Measurements from ENCODE around the gene NUP210.
"Not testable (repeated sequence)": the region's sequence is repeated elsewhere in the genome, so short reads cannot be mapped to it uniquely, and the experiment has no call there.

NUP210 gene

DNA sequence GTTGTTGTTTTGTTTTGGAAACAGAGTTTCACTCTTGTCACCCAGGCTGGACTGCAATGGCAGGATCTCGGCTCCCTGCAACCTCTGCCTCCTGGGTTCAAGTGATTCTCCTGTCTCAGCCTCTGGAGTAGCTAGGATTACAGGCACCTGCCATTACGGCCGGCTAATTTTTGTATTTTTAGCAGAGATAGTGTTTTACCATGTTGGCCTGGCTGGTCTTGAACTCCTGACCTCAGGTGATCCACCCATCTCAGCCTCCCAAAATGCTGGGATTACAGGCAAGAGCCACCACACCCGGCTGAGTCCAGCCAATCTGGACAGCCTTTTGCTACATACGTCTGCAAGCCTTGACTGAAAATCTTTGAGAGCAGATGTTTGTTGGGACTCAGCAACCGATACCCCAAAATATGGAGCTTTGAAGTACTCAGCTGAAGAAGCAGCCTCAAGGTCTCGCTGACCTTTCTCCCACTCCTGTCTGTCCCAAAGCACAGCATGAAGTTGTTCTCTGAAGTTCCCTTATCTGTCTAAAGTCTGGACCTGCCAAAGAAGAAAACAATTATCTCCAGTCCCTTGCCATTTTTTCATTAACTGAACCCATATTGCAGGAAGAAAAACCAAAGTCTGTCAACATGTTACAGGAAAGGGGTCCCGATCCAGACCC, 9.6 kb upstream of the NUP210 start:
- no peak for DNase-seq

DNA sequence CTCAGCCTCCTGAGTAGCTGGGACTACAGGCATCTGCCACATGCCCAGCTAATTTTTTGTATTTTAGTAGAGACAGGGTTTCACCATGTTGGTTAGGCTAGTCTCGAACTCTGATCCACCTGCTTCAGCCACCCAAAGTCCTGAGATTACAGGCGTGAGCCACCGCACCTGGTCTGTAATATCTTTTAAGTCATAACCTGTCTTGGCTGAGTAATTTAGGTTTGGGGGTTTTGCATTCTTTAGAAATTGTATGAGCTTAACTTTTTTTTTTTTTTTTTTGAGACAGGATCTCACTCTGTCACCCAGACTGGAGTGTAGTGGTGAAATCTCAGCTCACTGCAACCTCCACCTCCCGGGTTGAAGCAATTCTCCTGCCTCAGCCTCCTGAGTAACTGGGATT, 8.6 kb upstream of the NUP210 start:
- DNase-seq: not testable (repeated sequence)

DNA sequence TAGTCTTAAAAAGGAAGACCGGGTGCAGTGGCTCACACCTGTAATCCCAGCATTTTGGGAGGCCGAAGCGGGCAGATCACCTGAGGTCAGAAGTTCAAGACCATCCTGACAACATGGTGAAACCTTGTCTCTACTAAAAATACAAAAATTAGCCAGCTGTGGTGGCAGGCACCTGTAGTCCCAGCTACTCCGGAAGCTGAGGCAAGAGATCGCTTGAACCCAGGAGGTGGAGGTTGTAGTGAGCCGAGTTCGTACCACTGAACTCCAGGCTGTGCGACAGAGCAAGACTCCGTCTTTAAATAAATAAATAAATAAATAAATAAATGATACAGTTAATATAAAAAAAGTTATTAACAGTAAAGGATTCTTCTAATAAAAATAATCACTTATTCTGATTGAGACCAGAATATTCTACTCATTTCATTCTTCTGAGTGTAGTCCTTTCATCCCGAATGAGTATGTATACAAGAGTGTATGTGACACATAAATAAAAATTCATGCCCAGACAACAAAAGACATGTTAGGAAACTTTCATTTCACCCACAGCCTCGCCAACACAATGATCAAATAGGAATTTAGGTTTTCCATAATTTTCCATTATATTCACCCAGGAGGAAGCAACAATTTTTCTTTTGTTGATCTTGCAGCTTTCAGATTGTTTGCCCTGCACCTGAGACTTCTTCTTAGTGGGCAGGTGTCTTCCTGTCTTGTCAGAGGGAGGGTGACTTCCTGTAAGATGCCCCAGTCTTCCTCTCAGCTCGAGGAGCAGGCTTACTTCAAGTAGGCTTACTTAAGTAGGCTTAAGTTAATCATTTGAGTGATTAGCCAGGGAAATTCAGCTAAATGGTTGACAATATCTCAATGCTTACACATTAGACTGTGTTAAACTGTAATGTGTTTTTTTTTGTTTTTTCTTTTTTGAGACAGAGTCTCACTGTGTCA, 7.8 kb upstream of the NUP210 start:
- no peak for DNase-seq

DNA sequence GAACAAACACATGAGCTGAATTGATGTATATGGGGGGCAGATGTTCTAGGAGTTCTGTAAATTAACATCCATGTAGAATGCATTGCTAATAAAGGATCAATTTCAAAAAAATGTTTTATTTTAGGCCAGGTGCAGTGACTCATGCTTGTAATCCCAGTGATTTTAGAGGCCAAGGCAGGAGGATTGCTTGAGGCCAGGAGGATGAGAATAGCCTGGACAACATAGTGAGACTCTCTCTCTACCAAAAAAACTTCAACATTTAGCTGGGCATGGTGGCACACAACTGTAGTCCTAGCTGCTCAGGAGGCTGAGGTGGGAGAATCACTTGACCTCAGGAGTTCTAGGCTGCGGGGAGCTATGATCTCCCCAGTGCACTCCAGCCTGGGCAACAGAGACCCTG, 6.5 kb upstream of the NUP210 start:
- no peak for DNase-seq

DNA sequence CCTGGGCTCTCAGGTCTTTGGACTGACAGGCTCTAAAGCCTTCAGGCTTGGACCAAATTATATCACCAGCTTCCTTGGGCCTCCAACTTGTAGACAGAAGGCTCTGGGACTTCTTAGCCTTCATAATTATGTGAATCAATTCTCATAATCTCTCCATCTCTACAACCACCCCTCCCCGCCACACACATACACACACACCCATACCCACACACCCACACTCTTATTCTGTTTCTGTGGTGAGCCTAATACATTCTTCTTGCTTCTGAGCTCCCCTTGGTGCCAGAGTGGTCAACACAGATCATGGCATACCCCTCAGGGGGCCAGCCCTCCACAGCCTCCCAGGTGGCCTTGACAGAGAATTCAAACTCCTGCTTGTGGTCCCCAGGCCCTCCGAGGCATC, 5.6 kb upstream of the NUP210 start:
- no peak for DNase-seq

DNA sequence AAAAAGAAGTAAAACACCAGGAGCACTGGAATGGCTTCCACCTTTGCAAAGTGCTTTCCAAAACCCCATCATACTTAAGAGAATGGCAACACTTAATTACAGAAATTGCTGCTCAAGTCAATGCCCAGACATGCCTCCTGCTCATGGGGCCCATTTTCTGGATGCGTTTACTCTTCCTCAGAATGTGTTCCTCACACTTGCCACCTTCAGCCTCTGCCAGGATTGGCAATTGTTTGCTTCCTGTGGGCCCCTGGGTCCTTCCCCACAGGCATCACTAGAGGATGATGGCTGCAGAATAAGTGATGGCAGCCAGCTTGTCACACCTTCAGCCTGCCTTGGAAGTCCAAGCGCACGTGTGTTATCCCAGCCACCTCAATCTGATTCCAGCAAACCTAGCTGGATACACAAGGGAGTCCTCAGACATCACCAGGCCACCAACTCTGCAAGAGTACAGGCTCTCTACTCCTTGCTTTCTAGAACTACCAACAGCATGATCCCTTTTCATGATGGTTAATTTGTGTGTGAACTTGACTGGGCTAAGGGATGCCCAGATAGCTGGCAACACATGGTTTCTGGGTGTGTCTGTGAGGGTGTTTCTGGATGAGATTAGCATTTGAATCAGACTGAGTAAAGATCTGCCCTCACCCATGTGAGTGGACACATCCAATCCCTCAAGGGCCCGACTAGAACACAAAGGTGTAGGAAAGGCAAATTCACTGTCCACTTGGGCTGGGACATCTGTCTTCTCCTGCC, 4.9 kb upstream of the NUP210 start:
- no peak for DNase-seq

DNA sequence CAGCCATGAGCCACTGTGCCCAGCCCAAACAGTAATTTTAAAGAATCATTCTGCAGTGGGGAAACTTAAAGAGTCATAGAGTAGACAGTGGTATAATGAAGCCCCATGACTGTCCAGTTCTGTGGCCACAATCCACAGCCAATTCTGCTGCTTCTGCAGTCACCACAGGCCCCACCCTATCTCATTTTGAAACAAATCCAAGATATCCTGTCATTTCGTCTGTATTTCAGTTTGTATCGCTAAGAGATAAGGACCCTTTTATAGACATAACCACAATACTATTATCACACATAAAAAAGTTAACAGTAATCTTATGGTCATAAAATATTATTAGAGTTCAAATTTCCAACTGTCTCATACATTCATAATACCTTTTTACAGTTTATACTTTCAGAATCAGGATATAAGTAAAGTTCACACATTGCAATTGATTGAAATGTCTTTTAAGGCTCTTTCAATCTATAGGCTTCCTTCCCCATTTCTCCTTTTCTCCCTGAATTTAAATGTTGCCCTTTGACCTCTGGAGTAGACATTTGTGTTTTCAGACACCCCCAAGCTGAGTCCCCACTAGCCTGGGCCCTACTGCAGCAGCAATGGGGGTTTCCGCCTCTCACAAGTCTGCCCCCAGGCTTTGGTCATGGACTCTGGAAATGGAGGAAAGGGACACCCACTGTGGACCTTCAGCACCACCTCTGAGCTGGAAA, 4.2 kb upstream of the NUP210 start:
- no peak for DNase-seq

DNA sequence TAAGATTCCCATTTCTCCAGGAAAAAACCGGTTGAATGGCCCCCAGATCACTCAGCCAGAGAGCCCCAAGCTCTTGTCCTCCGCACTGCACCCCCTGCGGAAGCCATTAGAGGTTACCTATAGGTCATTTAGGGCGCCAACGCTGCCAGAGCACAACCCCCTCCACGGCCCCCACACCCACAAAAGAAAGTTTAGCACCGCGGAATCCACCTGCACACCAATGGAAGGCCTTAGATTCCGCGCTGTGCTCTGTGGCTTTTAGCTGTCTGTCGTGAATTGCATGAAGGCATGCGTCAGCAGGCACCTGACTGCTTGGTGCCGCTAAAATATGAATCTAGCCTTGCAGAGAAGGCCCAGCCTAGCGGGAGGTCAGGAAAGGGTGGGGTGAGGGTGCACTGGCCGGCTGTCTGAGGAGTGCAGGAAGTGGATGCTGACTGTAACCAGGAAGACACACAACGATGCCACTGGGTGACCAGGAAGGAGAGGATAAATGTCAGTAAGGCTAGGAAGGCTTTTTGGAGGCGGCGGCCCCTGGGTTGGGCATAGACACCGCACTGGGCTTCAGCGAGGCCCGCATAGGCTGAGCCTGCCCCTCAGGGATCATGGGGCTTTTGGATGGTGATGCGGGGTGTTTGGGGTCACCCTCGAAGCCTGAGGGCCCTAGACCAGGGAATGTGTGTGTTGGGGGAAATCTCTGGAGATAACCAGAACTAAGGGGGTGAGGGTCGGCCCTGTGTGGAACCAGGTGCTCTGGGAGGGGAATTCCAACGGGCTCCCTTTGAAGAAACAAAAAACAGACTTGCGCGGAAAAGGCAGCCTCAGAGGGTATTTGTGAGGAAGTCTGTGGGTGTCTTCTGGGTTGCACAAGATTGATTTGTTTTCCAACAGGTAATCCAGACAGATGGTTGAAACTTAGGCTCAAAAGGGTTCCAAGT, 976 bp upstream of the NUP210 start:
- peak; percentile 55 to 75 for DNase-seq

DNA sequence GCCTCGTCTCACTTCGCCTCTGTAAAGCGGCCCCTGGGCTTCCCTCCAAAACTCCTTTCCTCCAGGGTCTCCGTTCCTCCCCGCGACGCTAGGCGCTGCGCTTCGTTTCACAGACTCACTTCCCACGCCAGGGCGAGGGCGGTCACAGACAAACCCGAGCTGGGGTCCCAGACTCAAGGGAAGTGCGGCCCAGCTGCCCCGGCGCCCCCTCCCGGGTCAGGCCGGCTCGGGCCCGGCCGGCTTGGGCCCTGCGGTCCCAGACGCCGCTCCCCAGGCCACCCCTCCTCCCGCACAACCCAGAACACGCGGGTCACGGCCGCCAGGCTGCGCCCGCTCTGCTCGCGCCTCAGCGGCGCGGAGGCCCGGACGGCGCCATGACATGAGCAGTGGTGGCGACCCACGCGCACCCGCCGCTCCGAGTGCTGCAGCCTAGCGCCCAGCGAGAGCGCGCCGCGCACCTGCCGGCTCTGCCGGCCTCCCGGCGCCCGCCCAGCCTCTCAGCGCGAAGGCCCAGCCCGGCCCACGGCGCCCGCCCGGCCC, 547 bp downstream of the NUP210 start:
- DNase-seq: peak; percentile 34 to 41

DNA sequence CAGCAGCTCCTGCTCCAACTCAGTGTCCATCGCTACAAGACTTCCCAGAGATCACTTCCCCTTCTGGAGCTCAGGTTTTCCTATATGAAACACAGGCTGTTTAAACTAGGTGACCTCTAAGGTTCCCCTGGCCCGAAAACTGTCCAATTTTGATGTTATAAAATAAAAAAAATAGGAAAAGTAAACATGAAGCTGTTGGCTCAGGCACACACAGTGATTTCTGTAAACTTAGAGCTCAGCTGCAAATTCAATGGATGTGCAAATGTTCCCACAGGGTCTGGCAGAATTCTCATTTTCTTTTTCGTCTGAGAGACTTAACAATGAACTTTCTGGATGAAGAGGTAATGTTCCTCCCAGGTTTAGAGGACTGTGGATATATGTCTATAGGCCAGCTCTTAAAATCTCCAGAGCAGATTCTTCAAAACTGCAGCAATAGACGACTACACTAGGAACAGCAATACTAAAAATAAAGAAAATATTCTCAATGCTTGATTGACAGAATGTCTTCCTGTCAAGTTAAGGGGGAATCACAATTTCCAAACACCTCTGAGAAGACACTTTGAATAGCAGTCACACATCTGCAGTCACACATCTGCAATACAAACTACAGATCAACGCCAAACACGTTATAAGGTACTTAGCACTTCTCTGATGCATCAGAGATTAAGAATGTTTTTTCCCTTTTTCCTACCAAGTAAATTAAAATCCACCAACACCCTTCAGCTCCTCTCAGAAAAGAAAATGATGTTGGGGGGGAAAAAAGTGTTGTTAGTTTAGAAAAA, 2.8 kb downstream of the NUP210 start:
- no peak for DNase-seq

DNA sequence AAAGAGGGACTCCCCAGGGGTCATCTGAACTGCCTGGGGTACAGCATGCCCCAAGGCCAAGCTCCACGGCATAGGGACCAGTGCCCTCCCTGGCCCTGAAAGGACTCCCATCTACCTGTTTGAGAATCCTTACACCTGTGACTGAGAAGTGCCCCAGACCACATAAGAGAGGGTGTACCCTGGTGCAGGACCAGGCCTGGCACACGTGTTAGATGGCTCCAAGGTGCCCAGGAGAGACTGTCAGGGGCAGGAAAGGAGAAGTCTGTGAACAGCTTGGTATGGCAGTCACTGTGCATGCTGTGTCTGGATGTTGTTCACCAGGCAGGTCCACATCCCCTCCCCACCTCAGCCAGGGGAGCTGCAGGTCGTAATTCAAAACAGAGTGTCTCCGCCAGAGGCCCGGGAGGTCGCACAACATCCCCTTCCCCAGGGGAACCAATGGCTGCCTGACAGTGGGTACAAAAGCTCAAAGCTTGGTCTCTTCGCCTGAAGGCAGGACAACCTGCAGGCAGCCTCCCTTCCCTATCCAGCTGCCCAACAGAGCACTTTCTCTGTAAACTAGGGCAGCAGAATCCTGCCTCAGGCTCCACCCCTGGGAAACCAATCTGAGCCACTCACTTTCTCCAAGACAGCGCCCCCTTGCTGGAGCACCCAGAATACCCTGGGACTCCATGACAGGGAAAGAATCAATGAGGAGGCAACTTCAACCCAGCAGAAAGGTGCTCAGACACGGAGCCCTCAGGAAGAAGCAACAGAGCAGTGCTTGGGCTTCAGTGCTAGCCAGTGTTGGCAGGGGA, 3.9 kb downstream of the NUP210 start:
- no peak for DNase-seq

DNA sequence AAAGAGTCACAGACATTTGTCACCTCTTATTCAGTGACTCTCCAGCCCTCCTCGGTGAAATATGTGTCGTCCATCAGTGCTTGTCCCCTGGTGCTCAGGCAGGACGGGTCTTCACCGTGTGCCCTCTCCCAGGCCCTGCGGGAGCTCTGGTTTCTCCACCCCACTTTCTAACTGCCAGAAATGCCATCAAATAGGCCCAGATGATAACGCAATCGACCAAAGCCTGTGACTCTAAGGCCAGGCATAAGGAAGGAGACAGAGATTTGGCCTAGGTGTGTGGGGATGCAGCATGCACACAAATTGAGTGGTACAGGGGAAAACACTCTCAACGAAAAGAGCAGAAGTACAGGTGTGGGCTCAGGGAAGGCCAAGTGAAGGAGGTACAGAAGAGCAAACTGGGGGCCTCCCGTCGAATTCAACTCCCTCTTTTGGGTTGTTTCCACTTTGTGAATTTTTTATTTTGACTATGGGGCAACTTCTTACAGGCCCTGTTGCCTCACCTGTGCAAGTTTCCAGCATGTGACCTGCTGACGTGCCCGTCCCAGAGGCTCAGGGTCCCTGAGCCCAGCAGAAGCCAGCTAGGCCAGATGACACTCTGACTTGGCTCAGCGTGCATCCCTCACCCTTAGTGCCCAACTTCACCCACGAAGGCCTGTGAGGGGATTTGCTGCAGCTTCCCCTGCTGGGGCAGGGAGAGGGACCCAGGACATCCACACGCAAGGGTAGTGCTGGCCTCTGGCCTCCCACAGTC, 4.7 kb downstream of the NUP210 start:
- no peak for DNase-seq

DNA sequence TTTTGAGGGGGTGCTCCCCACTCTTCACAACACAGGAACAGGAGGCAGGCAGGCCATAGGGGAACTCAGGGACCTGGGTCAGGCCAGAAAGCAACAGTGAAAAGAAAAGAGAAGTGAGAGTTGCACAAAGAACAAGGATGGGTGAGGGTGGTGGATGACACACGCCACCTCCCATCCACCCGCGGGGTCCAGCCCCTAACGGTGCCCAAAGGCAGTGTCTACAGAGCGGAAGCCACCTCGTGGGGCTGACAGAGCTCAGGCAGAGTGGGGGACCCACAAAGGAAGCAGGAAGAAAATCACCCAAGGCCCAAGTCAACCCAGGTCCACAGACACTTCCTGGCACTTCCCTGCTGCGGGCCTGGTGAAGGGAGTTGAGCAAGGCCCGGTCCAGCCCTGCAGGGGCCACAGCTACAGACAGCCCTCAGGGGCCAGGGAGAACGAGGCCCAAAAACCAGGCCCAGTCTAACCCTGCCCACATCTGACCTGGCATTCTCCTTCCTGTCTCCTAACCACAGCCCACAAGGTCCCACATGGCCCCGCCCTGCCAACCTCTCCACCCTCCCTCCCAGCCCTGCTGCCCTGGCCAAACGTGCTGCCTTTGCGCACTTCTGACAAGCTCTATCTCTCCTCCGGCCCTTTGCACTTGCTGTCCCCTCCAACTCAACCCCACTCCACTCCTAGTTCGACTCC, 5.9 kb downstream of the NUP210 start:
- DNase-seq: peak; percentile 83 to 91

DNA sequence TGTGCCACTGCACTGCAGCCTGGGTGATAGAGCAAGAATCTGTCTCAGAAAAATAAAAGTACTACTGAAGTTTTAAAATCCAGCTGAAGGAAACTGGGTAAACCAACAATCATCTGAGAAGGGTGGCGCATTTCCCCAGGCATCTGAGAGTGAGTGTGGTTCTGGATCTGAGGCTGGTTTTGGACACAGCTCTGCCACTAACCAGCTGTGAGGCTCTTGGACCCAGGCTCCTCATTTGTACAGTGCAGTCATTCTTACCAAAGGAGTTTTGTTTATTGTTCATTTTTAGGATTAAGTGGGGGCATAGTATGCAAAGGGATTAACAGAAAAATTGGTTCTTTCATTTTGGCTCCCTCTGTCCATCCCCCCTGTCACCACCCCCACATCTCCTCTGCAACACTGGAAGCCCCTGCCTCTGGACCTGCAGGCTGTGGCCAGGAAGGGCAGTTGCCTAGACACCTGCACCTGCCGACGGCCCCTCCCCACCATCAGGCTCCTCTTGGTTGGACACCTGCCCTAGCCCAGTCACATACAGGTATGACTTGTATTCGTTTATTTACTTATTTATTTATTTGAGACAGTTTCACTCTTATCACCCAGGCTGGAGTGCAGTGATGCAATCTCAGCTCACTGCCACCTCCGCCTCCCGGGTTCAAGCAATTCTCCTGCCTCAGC, 8.8 kb downstream of the NUP210 start:
- DNase-seq: no peak

DNA sequence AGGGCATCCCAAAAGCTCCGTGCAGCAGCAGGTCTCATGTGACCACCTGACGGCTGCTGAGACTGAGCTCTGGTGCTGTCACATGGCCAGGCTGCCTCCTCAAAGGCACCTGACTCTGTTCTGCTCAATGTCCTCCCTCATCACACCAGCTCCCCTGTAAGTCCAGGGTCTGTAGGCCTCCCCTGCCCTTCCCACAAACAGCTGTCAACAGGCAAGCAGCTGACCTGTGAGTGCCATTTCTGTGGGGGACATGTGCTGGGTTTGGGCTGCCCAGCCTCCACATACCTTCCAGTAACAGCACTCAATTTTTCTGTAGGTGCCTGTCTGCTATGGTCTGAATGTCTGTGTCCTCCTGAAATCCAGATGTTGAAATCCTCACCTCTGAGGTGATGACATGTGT, 11.2 kb downstream of the NUP210 start:
- no peak for DNase-seq

DNA sequence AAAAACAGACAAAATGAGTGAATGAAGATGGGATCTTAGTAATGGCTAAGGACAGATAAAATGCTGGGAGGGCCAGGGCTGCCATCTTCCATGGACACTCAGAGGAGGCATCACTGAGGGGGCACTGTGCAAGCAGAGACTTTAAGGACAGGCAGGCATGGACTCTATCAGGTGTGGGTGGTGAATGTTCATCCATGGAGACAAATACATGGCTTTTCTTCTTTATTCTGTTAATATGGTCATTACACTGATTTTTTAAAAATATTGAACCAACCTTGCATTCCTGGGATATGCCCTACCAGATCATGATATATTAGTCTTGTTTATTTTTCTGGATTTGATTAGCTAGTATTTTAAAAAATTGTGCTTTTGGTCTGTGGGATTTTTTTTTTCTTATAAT, 12.2 kb downstream of the NUP210 start:
- DNase-seq: no peak

DNA sequence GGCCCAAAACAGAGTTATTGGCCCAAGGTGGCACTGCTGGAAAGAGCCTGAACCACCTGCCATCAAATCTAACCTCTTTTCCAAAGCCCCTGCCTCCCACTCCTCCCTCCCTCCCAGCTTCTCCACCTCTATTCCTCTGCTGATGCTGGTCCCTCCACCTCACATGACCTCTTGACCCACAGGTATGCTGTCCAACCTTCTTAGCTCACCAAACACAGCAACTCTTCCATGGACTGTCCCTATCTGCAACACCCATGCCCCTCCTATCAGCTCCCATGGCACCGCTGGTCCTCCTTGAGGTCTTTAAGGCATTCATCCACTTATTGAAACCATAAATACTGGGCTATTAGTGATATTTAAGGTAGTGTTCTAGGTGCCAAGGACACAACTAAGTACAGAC, 12.6 kb downstream of the NUP210 start:
- DNase-seq: no peak

DNA sequence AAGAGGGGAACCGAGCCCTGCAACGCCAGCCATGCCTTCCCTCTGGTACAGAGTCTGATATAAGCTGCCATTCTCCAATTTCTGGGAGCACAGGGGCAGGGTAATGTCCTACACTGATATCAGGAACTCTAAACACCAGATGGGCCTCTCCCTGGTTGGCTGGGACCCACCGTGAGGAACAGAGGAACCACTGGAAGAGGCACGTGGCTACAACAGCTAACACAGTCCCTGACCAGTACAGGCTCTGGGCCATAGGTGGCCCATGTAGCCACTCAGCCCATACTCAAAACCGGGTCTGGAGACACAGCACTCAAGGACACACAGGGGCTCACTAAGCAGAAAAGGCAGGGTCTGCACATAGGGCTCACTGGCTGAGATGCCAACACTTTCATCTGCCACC, 13.9 kb downstream of the NUP210 start:
- no peak for DNase-seq

Measured in inflammatory macrophage treated with lipopolysaccharide for 1 hour (primary cell).